BJ (cell line): Measurements from ENCODE around the gene ZNF319. TPM values are rescaled to one million over a fixed set of nuclear protein-coding genes. Genes with fewer than 3 reads are reported as not detected.

Experiments used
- CTCF ChIA-PET: fragments of 350-600 bp; formaldehyde crosslinking; extraction: SDS; loops from one replicate; lab custom pipeline; 2021; ENCODE audit warnings: antibody characterized with exemption, inconsistent platforms; lab: Yijun Ruan, JAX
- POLR2A ChIA-PET: fragments of 300-600 bp; sonication (Branson Sonifier 250); formaldehyde crosslinking; extraction: SDS; loops from one replicate; lab custom pipeline; 2021; ENCODE audit warnings: antibody characterized with exemption; lab: Charles Lee
- DNase-seq: peaks from one replicate; pipeline ENCODE4 v3.0.0-alpha.2; 2011; ENCODE audit warnings: low read depth
- H3K27me3 ChIP-seq: 2 replicates; pipeline ENCODE4 v1.6.0; 2011; ENCODE audit warnings: low read length; ENCODE audit not compliant: control insufficient read depth, insufficient read depth
- H3K36me3 ChIP-seq: 2 replicates; pipeline ENCODE4 v1.5.1; 2011; ENCODE audit warnings: low read length; ENCODE audit not compliant: control insufficient read depth, insufficient read depth
- H3K4me3 ChIP-seq: 2 replicates; pipeline ENCODE4 v1.5.1; 2011; ENCODE audit warnings: low read depth, mild to moderate bottlenecking, control low read depth, low read length
- polyA plus RNA-seq: library from polyadenylated mRNA; depleted of rRNA; stranded (reverse); fragments of >200 nt; gene quantifications from 2 replicates; pipeline ENCODE4 v1.2.3, GENCODE V29; 2011
- TF ChIP-seq, protein P1 (sequence below): IDR thresholded peaks from 2 replicates; pipeline ENCODE4 v1.5.1; 2011; ENCODE audit warnings: low read depth, mild to moderate bottlenecking, control low read depth, inconsistent platforms, low read length, moderate library complexity; ENCODE audit not compliant: insufficient read depth

ZNF319 gene
- polyA plus RNA-seq, 1 experiment, result 5.8 TPM

DNA sequence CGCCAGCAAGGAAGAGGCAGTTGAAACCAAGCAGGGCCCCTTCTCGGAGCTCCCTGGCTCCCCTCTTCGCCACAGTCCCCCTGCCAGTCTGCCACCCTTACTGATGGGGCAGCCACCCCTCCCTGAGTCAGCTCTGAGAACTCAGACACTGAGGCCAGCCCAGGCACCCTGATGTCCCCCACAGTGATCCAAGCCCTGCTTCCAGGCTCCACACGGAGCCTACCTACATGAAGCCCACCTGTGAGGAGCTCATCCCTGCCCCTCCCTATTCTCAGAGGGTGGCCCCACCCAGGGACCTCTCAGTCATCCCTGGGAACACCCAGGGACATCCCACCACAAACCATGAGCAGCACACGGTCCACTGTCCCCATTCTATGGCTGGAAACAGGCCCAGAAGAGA lies 38.4 kb downstream of the ZNF319 start:
- DNase-seq, result no peak
- ChIA-PET POLR2A (no interaction called here), CTCF (interaction anchor here (0.9 kb wide), 1 partner anchor 23 kb away, joined by 3 read pairs; no protein-coding TSS in a partner anchor)
- Histone ChIP-seq H3K4me3 (no peak overlapping the region), H3K27me3 (peaks cover 10% of the 10 kb centered on the region), H3K36me3 (no peaks in the 10 kb centered on the region)
- TF ChIP-seq, protein P1, sequence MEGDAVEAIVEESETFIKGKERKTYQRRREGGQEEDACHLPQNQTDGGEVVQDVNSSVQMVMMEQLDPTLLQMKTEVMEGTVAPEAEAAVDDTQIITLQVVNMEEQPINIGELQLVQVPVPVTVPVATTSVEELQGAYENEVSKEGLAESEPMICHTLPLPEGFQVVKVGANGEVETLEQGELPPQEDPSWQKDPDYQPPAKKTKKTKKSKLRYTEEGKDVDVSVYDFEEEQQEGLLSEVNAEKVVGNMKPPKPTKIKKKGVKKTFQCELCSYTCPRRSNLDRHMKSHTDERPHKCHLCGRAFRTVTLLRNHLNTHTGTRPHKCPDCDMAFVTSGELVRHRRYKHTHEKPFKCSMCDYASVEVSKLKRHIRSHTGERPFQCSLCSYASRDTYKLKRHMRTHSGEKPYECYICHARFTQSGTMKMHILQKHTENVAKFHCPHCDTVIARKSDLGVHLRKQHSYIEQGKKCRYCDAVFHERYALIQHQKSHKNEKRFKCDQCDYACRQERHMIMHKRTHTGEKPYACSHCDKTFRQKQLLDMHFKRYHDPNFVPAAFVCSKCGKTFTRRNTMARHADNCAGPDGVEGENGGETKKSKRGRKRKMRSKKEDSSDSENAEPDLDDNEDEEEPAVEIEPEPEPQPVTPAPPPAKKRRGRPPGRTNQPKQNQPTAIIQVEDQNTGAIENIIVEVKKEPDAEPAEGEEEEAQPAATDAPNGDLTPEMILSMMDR, result no peak

DNA sequence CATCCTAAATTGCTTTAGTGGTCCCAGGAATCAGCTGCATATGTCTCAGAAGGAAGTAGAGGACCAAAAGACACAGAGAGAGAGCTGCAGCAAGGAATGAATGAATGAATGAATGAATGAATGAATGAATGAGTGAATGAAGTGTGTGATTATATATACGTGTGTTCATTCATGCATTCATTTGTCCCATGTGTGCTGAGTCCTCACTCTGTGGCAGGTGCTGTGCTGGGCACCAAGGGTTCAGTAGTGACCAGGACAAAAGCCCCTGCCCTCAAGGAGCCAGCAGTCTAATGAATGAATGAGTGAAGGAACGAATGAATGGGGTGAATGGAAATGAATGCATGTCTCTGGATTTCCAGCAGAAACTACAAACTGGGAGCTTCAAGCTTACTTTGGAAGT lies 38.9 kb downstream of the ZNF319 start:
- CTCF ChIA-PET, result interaction anchor here (0.9 kb wide), 1 partner anchor 23 kb away, joined by 3 read pairs; no protein-coding TSS in a partner anchor
- TF ChIP-seq, protein P1, result no peak
- POLR2A ChIA-PET, result no interaction called here
- H3K36me3 ChIP-seq, result no peaks in the 10 kb centered on the region
- peaks cover 10% of the 10 kb centered on the region for H3K27me3 ChIP-seq
- H3K4me3 ChIP-seq, result no peak overlapping the region
- no peak for DNase-seq

DNA sequence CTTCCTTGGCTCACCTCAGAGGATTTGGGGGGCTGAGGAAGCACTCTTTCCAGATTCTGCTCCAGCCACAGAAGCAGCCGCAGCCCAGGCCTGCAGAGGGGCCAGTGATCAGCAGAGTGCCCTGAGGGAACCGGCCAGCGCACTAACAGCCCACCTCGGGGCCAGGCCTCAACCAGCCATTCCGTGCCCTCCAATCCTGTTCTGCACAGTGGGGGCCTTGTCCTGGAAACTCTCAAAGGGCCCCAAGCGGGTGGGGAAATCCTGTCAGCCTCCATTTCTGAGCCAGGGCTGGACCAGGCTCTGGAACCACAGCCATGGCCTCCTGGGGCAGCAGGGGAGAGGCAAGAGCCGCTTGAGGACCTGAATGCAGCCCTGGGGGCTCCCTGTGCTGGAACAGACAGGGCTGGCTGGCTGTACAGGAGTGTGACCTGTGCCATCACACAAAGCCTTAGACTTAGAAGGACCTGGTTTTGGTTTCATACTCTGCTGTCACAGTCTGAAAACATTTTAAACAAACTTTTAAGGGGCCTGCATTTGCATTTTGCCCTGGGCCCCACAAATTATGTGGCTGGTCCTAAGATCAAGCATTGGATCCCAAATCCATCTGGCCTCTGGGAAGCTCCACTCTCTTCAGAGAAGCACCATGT lies 39.5 kb downstream of the ZNF319 start:
- POLR2A ChIA-PET, result no interaction called here
- H3K27me3 ChIP-seq, result peaks cover 10% of the 10 kb centered on the region
- H3K4me3 ChIP-seq, result no peak overlapping the region
- H3K36me3 ChIP-seq, result no peaks in the 10 kb centered on the region
- no peak for DNase-seq
- CTCF ChIA-PET, result interaction anchor here (1.1 kb wide), 1 partner anchor 17 kb away, joined by 3 read pairs; no protein-coding TSS in a partner anchor
- TF ChIP-seq, protein P1, result no peak

DNA sequence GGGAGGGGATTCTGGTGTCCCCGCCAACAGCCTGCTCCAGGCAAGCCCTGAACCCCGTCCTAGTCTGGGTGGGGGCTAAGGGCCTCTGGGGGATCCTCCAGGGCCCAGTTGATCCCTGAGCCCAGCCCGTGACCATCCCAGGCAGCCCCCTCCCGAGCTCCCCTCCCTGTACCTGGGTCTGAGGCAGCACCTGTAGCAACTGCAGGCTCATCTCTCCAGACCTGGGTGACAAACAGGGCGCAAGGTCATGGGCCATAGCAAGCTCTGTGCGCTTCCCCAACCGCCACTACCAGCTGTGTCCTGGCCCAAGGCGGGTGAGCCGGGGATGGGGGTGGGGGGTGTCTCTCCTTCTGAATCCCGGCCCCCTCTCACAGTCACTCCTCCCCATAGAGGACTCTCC lies 40.2 kb downstream of the ZNF319 start:
- no peaks in the 10 kb centered on the region for H3K36me3 ChIP-seq
- DNase-seq, result no peak
- peaks cover 11% of the 10 kb centered on the region for H3K27me3 ChIP-seq
- POLR2A ChIA-PET, result no interaction called here
- TF ChIP-seq, protein P1, result no peak
- CTCF ChIA-PET, result interaction anchor here (1.1 kb wide), 1 partner anchor 17 kb away, joined by 3 read pairs; no protein-coding TSS in a partner anchor
- H3K4me3 ChIP-seq, result no peak overlapping the region

DNA sequence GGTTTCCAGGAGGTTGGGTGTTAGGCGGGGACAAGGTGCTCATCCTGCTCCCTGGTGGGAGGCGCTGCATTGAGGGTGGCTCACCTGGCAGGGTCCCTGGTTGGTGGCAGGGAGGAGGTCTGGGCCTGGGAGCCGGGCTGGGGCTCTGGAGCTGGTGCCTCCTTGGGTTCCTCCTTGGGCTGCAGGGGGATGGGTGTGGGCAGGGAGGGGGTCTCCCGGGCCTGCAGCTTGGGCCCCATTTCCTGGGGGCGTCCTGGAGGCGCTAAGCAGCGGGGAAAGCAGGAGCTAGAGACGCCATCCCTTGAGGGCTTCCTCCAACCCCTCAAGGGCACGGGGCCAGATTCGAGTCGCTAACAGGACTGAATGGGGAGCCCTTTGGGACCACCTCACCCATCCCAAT lies 40.7 kb downstream of the ZNF319 start:
- POLR2A ChIA-PET, result no interaction called here
- TF ChIP-seq, protein P1, result no peak
- Histone ChIP-seq H3K4me3 (no peak overlapping the region), H3K36me3 (no peaks in the 10 kb centered on the region), H3K27me3 (peaks cover 11% of the 10 kb centered on the region)
- DNase-seq, result no peak
- CTCF ChIA-PET, result interaction anchor here (1.1 kb wide), 1 partner anchor 16 kb away, joined by 3 read pairs; no protein-coding TSS in a partner anchor
